GM23338 (cell line): ENCODE results near the gene WIPI1. TPM values are rescaled to one million over a fixed set of nuclear protein-coding genes. Genes with fewer than 3 reads are reported as not detected.

Source experiments
- ATAC-seq: fragments of 200-7000 bp; cut with Tn5 transposase; 3 replicates; pipeline ENCODE4 v1.9.1; 2020
- DNase-seq: peaks from one replicate; pipeline ENCODE4 v3.0.0-alpha.2; 2015; ENCODE audit warnings: low spot score
- H2AFZ ChIP-seq: fragments of 200-600 bp; sonication (generic); 2 replicates; pipeline ENCODE4 v1.8.0; 2016; ENCODE audit warnings: antibody characterized with exemption, mild to moderate bottlenecking, moderate library complexity
- H3F3A ChIP-seq: fragments of 200-600 bp; sonication (generic); replicated peaks from 2 replicates; pipeline ENCODE4 v1.8.0; 2017; ENCODE audit warnings: antibody characterized with exemption, mixed run types, low read depth
- H3K27ac ChIP-seq: fragments of 200-600 bp; sonication (generic); 2 replicates; pipeline ENCODE4 v1.6.1; 2016; ENCODE audit warnings: low read depth
- H3K27me3 ChIP-seq: fragments of 200-600 bp; sonication (generic); 2 replicates; pipeline ENCODE4 v1.8.0; 2016; ENCODE audit warnings: mild to moderate bottlenecking, mixed run types, moderate library complexity; ENCODE audit not compliant: insufficient read depth
- H3K36me3 ChIP-seq: fragments of 200-600 bp; sonication (generic); 2 replicates; pipeline ENCODE4 v1.8.0; 2016; ENCODE audit warnings: mild to moderate bottlenecking; ENCODE audit not compliant: insufficient read depth
- H3K4me1 ChIP-seq: fragments of 200-600 bp; sonication (generic); 2 replicates; pipeline ENCODE4 v1.8.0; 2016; ENCODE audit warnings: mild to moderate bottlenecking, moderate library complexity; ENCODE audit not compliant: insufficient read depth
- H3K4me2 ChIP-seq: fragments of 200-600 bp; sonication (generic); 2 replicates; pipeline ENCODE4 v1.7.1; 2017; ENCODE audit warnings: mixed run types
- H3K4me3 ChIP-seq: fragments of 200-600 bp; sonication (generic); 2 replicates; pipeline ENCODE4 v1.6.1; 2016; ENCODE audit warnings: mixed run types
- H3K79me2 ChIP-seq: fragments of 200-600 bp; sonication (generic); replicated peaks from 2 replicates; pipeline ENCODE4 v1.8.0; 2017; ENCODE audit warnings: mild to moderate bottlenecking; ENCODE audit not compliant: insufficient read depth
- H3K9me2 ChIP-seq: fragments of 200-600 bp; sonication (generic); 2 replicates; pipeline ENCODE4 v1.8.0; 2017; ENCODE audit not compliant: insufficient read depth
- H4K20me1 ChIP-seq: fragments of 200-600 bp; sonication (generic); replicated peaks from 2 replicates; pipeline ENCODE4 v1.8.0; 2017; ENCODE audit warnings: mild to moderate bottlenecking; ENCODE audit not compliant: insufficient read depth
- H3K27ac Mint-ChIP-seq: 2 replicates; pipeline ENCODE4 v1.8.0; 2020; ENCODE audit warnings: inconsistent platforms, mild to moderate bottlenecking, moderate library complexity, mixed read lengths
- H3K27me3 Mint-ChIP-seq: 3 replicates; pipeline ENCODE4 v1.8.0; 2022; ENCODE audit warnings: low read depth, mild to moderate bottlenecking, moderate library complexity, mixed read lengths, inconsistent platforms; ENCODE audit not compliant: insufficient read depth, poor library complexity
- H3K36me3 Mint-ChIP-seq: 3 replicates; pipeline ENCODE4 v1.8.0; 2021; ENCODE audit warnings: low read depth, mild to moderate bottlenecking, inconsistent platforms, moderate library complexity, mixed read lengths
- H3K4me1 Mint-ChIP-seq: 3 replicates; pipeline ENCODE4 v1.8.0; 2020; ENCODE audit warnings: mild to moderate bottlenecking, inconsistent platforms, mixed read lengths
- H3K4me3 Mint-ChIP-seq: 3 replicates; pipeline ENCODE4 v1.8.0; 2021; ENCODE audit warnings: moderate library complexity, mild to moderate bottlenecking, inconsistent platforms, mixed read lengths
- H3K9me3 Mint-ChIP-seq: 3 replicates; pipeline ENCODE4 v1.8.0; 2020; ENCODE audit warnings: moderate library complexity, mild to moderate bottlenecking, inconsistent platforms, mixed read lengths
- CREB1 ChIP-seq: fragments of 250-450 bp; sonication (Bioruptor Pico); IDR thresholded peaks from 2 replicates; pipeline ENCODE4 v1.5.0; 2020; ENCODE audit warnings: low read depth, mild to moderate bottlenecking, moderate library complexity
- EZH2 ChIP-seq: fragments of 200-600 bp; sonication (generic); IDR thresholded peaks from one replicate; pipeline ENCODE4 v1.8.0; 2017; ENCODE audit warnings: antibody characterized with exemption, mild to moderate bottlenecking, low read depth; ENCODE audit not compliant: unreplicated experiment
- EZH2phosphoT487 ChIP-seq: fragments of 200-600 bp; sonication (generic); IDR thresholded peaks from one replicate; pipeline ENCODE4 v1.8.1; 2018; ENCODE audit warnings: antibody characterized with exemption; ENCODE audit not compliant: unreplicated experiment
- JUNB ChIP-seq: IDR thresholded peaks from one replicate; pipeline ENCODE4 v1.6.1; 2016; ENCODE audit warnings: antibody characterized with exemption; ENCODE audit not compliant: unreplicated experiment
- NANOG ChIP-seq: IDR thresholded peaks from 2 replicates; pipeline ENCODE4 v1.6.1; 2016; ENCODE audit warnings: antibody characterized with exemption, borderline replicate concordance
- POLR2AphosphoS5 ChIP-seq: IDR thresholded peaks from 2 replicates; pipeline ENCODE4 v1.6.1; 2016; ENCODE audit warnings: antibody characterized with exemption, low read depth
- STAT1 ChIP-seq: IDR thresholded peaks from one replicate; pipeline ENCODE4 v1.6.1; 2016; ENCODE audit warnings: antibody characterized with exemption; ENCODE audit not compliant: unreplicated experiment
- ZNF114 ChIP-seq: fragments of 250-450 bp; sonication (Bioruptor Pico); IDR thresholded peaks from 2 replicates; pipeline ENCODE4 v1.5.0; 2020; ENCODE audit warnings: mild to moderate bottlenecking, moderate library complexity
- ZNF331 ChIP-seq: fragments of 250-450 bp; sonication (Bioruptor Pico); IDR thresholded peaks from 2 replicates; pipeline ENCODE4 v1.5.0; 2020; ENCODE audit warnings: low read depth, mild to moderate bottlenecking, moderate library complexity
- polyA plus RNA-seq: library from polyadenylated mRNA; unstranded; fragments of >200 nt; fragmentation: Nextera tagmentation; extraction: Ambion mirVana; gene quantifications from 2 replicates; pipeline ENCODE4 v1.2.1, GENCODE V29; 2016
- total RNA-seq: library from RNA; depleted of rRNA; stranded (reverse); fragments of >200 nt; shearing (Covaris generic); gene quantifications from 2 replicates; pipeline ENCODE4 v1.2.3, GENCODE V29; 2014
- TF ChIP-seq, protein P1 (sequence below), 2 experiments: fragments of 200-600 bp in 1 of 2; sonication (generic) in 1 of 2; conservative IDR thresholded peaks; 2 replicates each; pipeline versions ENCODE4 v1.5.1 to v1.6.1; 2016 to 2017; ENCODE audit warnings: antibody characterized with exemption in 2 of 2, low read depth in 2 of 2, mild to moderate bottlenecking in 2 of 2, moderate library complexity in 1 of 2
- TF ChIP-seq, protein P2 (sequence below): IDR thresholded peaks from 2 replicates; pipeline ENCODE4 v1.6.1; 2016; ENCODE audit warnings: antibody characterized with exemption
- TF ChIP-seq, protein P3 (sequence below): IDR thresholded peaks from one replicate; pipeline ENCODE4 v1.6.1; 2018; ENCODE audit warnings: antibody characterized with exemption; ENCODE audit not compliant: unreplicated experiment
- TF ChIP-seq, protein P4 (sequence below): fragments of 250-450 bp; sonication (Bioruptor Pico); IDR thresholded peaks from 2 replicates; pipeline ENCODE4 v1.5.0; 2020; ENCODE audit warnings: mild to moderate bottlenecking, moderate library complexity

Gene WIPI1
- total and polyA plus RNA-seq, 2 experiments from 2014 or later = 24.1 to 29.3 TPM

DNA sequence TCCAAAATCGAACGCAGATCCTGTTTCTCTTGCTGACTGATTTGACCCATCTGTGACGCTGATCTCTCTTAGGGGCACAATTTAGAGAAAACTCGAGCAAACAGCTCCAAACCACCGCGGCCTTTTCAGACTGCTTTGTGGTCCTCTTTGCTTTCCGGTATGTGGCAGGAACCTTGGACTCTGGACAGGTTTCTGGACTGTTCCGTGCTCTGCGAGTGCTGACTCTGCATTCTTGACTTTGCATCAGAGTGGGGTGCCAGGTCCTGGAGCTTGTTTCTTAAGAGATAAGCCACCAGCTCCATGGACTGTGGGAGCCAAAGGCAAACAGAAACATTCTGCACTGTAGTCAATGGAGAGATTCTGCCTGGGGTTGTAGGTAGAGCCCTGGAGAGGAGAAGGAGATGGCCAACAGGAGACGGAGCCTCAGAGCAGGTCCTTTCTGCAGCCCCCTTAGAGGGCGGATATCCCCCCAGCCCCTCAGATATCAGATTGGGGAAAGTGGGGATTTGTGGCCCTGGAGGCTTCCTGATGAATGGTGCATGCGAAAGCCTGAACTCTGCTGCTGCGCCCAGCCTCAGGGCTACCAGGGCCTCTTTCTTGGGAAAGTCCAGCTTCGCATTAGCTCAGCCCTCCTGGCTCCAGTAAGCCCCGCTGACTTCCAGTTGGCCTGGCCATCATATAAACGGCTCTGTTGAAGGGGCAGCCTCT lies 65.6 kb downstream of the WIPI1 start:
- no peak for DNase-seq

More for the DNA sequence above, 65.6 kb downstream of the WIPI1 start:
- Histone ChIP-seq H3K79me2 (no peaks in the 10 kb centered on the region), H3K36me3 (no peaks in the 10 kb centered on the region), H3K4me3 (no peak overlapping the region), H3K9me2 (no peaks in the 10 kb centered on the region), H3K27ac (no peak overlapping the region), H2AFZ (no peak overlapping the region), H3K4me1 (no peaks in the 10 kb centered on the region), H4K20me1 (no peaks in the 10 kb centered on the region), H3F3A (no peaks in the 10 kb centered on the region), H3K27me3 (no peaks in the 10 kb centered on the region), H3K4me2 (no peak overlapping the region)
- Mint-ChIP-seq H3K9me3 (peaks cover 6% of the 10 kb centered on the region; the same call in 2 of the 3 replicates), H3K27ac (no peak overlapping the region), H3K4me1 (no peaks in the 10 kb centered on the region; the same call in 2 of the 3 replicates), H3K27me3 (peaks cover 2% of the 10 kb centered on the region), H3K36me3 (peaks cover 6% of the 10 kb centered on the region; the same call in 2 of the 3 replicates), H3K4me3 (no peak overlapping the region)
- no peak for TF ChIP-seq POLR2AphosphoS5
- TF ChIP-seq EZH2phosphoT487 = no peak
- TF ChIP-seq, protein P1, sequence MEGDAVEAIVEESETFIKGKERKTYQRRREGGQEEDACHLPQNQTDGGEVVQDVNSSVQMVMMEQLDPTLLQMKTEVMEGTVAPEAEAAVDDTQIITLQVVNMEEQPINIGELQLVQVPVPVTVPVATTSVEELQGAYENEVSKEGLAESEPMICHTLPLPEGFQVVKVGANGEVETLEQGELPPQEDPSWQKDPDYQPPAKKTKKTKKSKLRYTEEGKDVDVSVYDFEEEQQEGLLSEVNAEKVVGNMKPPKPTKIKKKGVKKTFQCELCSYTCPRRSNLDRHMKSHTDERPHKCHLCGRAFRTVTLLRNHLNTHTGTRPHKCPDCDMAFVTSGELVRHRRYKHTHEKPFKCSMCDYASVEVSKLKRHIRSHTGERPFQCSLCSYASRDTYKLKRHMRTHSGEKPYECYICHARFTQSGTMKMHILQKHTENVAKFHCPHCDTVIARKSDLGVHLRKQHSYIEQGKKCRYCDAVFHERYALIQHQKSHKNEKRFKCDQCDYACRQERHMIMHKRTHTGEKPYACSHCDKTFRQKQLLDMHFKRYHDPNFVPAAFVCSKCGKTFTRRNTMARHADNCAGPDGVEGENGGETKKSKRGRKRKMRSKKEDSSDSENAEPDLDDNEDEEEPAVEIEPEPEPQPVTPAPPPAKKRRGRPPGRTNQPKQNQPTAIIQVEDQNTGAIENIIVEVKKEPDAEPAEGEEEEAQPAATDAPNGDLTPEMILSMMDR (conservative IDR thresholded peaks at IDR 0.05; ENCODE audit: low read depth in 2 of 2) = no peak
- TF ChIP-seq ZNF331 = no peak
- no peak for TF ChIP-seq NANOG
- no peak for TF ChIP-seq ZNF114 (CRISPR knock-in tag)
- TF ChIP-seq, protein P2, sequence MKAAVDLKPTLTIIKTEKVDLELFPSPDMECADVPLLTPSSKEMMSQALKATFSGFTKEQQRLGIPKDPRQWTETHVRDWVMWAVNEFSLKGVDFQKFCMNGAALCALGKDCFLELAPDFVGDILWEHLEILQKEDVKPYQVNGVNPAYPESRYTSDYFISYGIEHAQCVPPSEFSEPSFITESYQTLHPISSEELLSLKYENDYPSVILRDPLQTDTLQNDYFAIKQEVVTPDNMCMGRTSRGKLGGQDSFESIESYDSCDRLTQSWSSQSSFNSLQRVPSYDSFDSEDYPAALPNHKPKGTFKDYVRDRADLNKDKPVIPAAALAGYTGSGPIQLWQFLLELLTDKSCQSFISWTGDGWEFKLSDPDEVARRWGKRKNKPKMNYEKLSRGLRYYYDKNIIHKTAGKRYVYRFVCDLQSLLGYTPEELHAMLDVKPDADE = no peak
- no peak for TF ChIP-seq EZH2
- TF ChIP-seq, protein P3, sequence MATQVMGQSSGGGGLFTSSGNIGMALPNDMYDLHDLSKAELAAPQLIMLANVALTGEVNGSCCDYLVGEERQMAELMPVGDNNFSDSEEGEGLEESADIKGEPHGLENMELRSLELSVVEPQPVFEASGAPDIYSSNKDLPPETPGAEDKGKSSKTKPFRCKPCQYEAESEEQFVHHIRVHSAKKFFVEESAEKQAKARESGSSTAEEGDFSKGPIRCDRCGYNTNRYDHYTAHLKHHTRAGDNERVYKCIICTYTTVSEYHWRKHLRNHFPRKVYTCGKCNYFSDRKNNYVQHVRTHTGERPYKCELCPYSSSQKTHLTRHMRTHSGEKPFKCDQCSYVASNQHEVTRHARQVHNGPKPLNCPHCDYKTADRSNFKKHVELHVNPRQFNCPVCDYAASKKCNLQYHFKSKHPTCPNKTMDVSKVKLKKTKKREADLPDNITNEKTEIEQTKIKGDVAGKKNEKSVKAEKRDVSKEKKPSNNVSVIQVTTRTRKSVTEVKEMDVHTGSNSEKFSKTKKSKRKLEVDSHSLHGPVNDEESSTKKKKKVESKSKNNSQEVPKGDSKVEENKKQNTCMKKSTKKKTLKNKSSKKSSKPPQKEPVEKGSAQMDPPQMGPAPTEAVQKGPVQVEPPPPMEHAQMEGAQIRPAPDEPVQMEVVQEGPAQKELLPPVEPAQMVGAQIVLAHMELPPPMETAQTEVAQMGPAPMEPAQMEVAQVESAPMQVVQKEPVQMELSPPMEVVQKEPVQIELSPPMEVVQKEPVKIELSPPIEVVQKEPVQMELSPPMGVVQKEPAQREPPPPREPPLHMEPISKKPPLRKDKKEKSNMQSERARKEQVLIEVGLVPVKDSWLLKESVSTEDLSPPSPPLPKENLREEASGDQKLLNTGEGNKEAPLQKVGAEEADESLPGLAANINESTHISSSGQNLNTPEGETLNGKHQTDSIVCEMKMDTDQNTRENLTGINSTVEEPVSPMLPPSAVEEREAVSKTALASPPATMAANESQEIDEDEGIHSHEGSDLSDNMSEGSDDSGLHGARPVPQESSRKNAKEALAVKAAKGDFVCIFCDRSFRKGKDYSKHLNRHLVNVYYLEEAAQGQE = no peak
- no peak for TF ChIP-seq STAT1
- TF ChIP-seq, protein P4, sequence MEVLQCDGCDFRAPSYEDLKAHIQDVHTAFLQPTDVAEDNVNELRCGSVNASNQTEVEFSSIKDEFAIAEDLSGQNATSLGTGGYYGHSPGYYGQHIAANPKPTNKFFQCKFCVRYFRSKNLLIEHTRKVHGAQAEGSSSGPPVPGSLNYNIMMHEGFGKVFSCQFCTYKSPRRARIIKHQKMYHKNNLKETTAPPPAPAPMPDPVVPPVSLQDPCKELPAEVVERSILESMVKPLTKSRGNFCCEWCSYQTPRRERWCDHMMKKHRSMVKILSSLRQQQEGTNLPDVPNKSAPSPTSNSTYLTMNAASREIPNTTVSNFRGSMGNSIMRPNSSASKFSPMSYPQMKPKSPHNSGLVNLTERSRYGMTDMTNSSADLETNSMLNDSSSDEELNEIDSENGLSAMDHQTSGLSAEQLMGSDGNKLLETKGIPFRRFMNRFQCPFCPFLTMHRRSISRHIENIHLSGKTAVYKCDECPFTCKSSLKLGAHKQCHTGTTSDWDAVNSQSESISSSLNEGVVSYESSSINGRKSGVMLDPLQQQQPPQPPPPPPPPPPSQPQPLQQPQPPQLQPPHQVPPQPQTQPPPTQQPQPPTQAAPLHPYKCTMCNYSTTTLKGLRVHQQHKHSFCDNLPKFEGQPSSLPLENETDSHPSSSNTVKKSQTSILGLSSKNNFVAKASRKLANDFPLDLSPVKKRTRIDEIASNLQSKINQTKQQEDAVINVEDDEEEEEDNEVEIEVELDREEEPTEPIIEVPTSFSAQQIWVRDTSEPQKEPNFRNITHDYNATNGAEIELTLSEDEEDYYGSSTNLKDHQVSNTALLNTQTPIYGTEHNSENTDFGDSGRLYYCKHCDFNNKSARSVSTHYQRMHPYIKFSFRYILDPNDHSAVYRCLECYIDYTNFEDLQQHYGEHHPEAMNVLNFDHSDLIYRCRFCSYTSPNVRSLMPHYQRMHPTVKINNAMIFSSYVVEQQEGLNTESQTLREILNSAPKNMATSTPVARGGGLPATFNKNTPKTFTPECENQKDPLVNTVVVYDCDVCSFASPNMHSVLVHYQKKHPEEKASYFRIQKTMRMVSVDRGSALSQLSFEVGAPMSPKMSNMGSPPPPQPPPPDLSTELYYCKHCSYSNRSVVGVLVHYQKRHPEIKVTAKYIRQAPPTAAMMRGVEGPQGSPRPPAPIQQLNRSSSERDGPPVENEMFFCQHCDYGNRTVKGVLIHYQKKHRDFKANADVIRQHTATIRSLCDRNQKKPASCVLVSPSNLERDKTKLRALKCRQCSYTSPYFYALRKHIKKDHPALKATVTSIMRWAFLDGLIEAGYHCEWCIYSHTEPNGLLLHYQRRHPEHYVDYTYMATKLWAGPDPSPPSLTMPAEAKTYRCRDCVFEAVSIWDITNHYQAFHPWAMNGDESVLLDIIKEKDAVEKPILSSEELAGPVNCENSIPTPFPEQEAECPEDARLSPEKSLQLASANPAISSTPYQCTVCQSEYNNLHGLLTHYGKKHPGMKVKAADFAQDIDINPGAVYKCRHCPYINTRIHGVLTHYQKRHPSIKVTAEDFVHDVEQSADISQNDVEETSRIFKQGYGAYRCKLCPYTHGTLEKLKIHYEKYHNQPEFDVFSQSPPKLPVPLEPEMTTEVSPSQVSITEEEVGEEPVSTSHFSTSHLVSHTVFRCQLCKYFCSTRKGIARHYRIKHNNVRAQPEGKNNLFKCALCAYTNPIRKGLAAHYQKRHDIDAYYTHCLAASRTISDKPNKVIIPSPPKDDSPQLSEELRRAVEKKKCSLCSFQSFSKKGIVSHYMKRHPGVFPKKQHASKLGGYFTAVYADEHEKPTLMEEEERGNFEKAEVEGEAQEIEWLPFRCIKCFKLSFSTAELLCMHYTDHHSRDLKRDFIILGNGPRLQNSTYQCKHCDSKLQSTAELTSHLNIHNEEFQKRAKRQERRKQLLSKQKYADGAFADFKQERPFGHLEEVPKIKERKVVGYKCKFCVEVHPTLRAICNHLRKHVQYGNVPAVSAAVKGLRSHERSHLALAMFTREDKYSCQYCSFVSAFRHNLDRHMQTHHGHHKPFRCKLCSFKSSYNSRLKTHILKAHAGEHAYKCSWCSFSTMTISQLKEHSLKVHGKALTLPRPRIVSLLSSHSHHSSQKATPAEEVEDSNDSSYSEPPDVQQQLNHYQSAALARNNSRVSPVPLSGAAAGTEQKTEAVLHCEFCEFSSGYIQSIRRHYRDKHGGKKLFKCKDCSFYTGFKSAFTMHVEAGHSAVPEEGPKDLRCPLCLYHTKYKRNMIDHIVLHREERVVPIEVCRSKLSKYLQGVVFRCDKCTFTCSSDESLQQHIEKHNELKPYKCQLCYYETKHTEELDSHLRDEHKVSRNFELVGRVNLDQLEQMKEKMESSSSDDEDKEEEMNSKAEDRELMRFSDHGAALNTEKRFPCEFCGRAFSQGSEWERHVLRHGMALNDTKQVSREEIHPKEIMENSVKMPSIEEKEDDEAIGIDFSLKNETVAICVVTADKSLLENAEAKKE (CRISPR knock-in tag) = no peak
- no peak for TF ChIP-seq JUNB
- TF ChIP-seq CREB1 (CRISPR knock-in tag) = no peak
- ATAC-seq = no peak
